ENCODE measurements around the gene MAB21L4. TPM values are rescaled to one million over a fixed set of nuclear protein-coding genes. Genes with fewer than 3 reads are reported as not detected.

MAB21L4 gene
- total RNA-seq, 4 donors from 2014 or later, result not detected

GRCh38 chr2:240885566-240885965 is 10.4 kb downstream of the MAB21L4 start:
- H3K27me3 ChIP-seq, result no peaks in the 10 kb centered on the region
- H3K4me3 ChIP-seq, result no peak overlapping the region
- TF ChIP-seq POLR2A (IDR thresholded peaks at IDR 0.05), result no peak
- TF ChIP-seq, protein P1, sequence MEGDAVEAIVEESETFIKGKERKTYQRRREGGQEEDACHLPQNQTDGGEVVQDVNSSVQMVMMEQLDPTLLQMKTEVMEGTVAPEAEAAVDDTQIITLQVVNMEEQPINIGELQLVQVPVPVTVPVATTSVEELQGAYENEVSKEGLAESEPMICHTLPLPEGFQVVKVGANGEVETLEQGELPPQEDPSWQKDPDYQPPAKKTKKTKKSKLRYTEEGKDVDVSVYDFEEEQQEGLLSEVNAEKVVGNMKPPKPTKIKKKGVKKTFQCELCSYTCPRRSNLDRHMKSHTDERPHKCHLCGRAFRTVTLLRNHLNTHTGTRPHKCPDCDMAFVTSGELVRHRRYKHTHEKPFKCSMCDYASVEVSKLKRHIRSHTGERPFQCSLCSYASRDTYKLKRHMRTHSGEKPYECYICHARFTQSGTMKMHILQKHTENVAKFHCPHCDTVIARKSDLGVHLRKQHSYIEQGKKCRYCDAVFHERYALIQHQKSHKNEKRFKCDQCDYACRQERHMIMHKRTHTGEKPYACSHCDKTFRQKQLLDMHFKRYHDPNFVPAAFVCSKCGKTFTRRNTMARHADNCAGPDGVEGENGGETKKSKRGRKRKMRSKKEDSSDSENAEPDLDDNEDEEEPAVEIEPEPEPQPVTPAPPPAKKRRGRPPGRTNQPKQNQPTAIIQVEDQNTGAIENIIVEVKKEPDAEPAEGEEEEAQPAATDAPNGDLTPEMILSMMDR (IDR thresholded peaks at IDR 0.05 in 4 of 5, conservative IDR thresholded peaks at IDR 0.05 in 1 of 5), result no peak
- H3K36me3 ChIP-seq, result no peaks in the 10 kb centered on the region
- in situ Hi-C loops (cut with MboI; ENCODE audit: low sequenced_read_pairs in 4 of 4) (no loop called here), intact Hi-C loops (cut with DNase I; ENCODE audit: low total_unique reads) (no loop called here)
- no peak overlapping the region for H3K27ac ChIP-seq
- ATAC-seq (no peak), DNase-seq (peak in 1 of 2 donors; percentile 4)
- no peaks in the 10 kb centered on the region for H3K9me3 ChIP-seq
- H3K4me1 ChIP-seq, result no peaks in the 10 kb centered on the region

- in situ Hi-C loops (cut with MboI; ENCODE audit: low sequenced_read_pairs in 4 of 4) (no loop called here), intact Hi-C loops (cut with DNase I; ENCODE audit: low total_unique reads) (no loop called here)
- Histone ChIP-seq H3K4me3 (no peak overlapping the region), H3K9me3 (no peaks in the 10 kb centered on the region), H3K36me3 (no peaks in the 10 kb centered on the region), H3K27me3 (no peaks in the 10 kb centered on the region), H3K4me1 (no peaks in the 10 kb centered on the region), H3K27ac (no peak overlapping the region)
- ATAC-seq (no peak), DNase-seq (no peak)
- TF ChIP-seq POLR2A (IDR thresholded peaks at IDR 0.05), result no peak
- TF ChIP-seq, protein P1 (IDR thresholded peaks at IDR 0.05 in 4 of 5, conservative IDR thresholded peaks at IDR 0.05 in 1 of 5), result no peak
These were observed 11.2 kb downstream of the MAB21L4 start for GRCh38 chr2:240884745-240885144.

GRCh38 chr2:240884221-240884620 is 11.7 kb downstream of the MAB21L4 start:
- peak in 1 of 2 donors; percentile 2 for DNase-seq
- no peak overlapping the region for H3K4me3 ChIP-seq
- no peaks in the 10 kb centered on the region for H3K27me3 ChIP-seq
- TF ChIP-seq POLR2A (IDR thresholded peaks at IDR 0.05), result no peak
- TF ChIP-seq, protein P1 (IDR thresholded peaks at IDR 0.05 in 4 of 5, conservative IDR thresholded peaks at IDR 0.05 in 1 of 5), result no peak
- no peaks in the 10 kb centered on the region for H3K9me3 ChIP-seq
- no peaks in the 10 kb centered on the region for H3K4me1 ChIP-seq
- intact Hi-C loops (cut with DNase I; ENCODE audit: low total_unique reads) (no loop called here), in situ Hi-C loops (cut with MboI; ENCODE audit: low sequenced_read_pairs in 4 of 4) (no loop called here)
- H3K36me3 ChIP-seq, result no peaks in the 10 kb centered on the region
- no peak overlapping the region for H3K27ac ChIP-seq
- no peak for ATAC-seq

DNA sequence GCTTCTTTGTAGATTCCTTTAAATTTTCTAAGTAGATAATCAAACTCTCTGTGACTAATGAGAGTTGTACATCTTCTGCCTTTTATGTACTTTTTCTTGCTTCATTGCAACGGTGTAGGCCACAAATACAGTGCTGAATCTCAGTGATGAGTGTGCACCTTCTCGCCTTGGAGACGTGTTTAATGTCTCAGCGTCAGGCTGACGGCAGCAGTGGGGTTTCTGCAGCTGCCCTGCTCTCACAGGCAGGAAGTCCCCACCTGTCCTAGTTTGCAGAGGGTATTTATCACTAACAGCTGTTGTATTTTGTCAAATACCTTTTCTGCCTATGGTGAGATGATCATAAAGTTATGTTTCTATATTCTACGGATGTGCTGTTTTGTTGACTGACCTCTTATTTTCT is 14.0 kb downstream of the MAB21L4 start:
- in situ Hi-C loops (cut with MboI; ENCODE audit: low sequenced_read_pairs in 4 of 4) (no loop called here), intact Hi-C loops (cut with DNase I; ENCODE audit: low total_unique reads) (no loop called here)
- no peaks in the 10 kb centered on the region for H3K9me3 ChIP-seq
- H3K36me3 ChIP-seq, result no peaks in the 10 kb centered on the region
- no peaks in the 10 kb centered on the region for H3K27me3 ChIP-seq
- DNase-seq (no peak), ATAC-seq (no peak)
- H3K27ac ChIP-seq, result no peak overlapping the region
- no peak overlapping the region for H3K4me3 ChIP-seq
- H3K4me1 ChIP-seq, result no peaks in the 10 kb centered on the region
- TF ChIP-seq, protein P1 (IDR thresholded peaks at IDR 0.05 in 4 of 5, conservative IDR thresholded peaks at IDR 0.05 in 1 of 5), result no peak
- TF ChIP-seq POLR2A (IDR thresholded peaks at IDR 0.05), result no peak

- no peaks in the 10 kb centered on the region for H3K9me3 ChIP-seq
- DNase-seq (peak in 1 of 2 donors; percentile 4), ATAC-seq (no peak)
- no peaks in the 10 kb centered on the region for H3K27me3 ChIP-seq
- H3K36me3 ChIP-seq, result no peaks in the 10 kb centered on the region
- no peak for TF ChIP-seq POLR2A (IDR thresholded peaks at IDR 0.05)
- TF ChIP-seq, protein P1 (IDR thresholded peaks at IDR 0.05 in 4 of 5, conservative IDR thresholded peaks at IDR 0.05 in 1 of 5), result no peak
- H3K4me1 ChIP-seq, result no peaks in the 10 kb centered on the region
- H3K27ac ChIP-seq, result no peak overlapping the region
- in situ Hi-C loops (cut with MboI; ENCODE audit: low sequenced_read_pairs in 4 of 4) (no loop called here), intact Hi-C loops (cut with DNase I; ENCODE audit: low total_unique reads) (no loop called here)
- H3K4me3 ChIP-seq, result no peak overlapping the region
These were observed 16.9 kb downstream of the MAB21L4 start for GRCh38 chr2:240879105-240879504.

All from gastrocnemius medialis (tissue), 4 donors.